MCF 10A (cell line): ENCODE data around the gene CD33. TPM values are rescaled to one million over a fixed set of nuclear protein-coding genes. Genes with fewer than 3 reads are reported as not detected.
"Not testable (repeated sequence)": the region's sequence is repeated elsewhere in the genome, so short reads cannot be mapped to it uniquely, and the experiment has no call there.

Experiments
- BruUV-seq: library from RNA; stranded (reverse); fragments of 400-500 nt; replicated peaks from 2 replicates; lab custom pipeline; 2021; lab: Mats Ljungman, UMichigan
- CTCF ChIA-PET: fragments of 300-600 bp; sonication (Branson Sonifier 250); formaldehyde crosslinking; extraction: SDS; loops from one replicate; lab custom pipeline; 2021; ENCODE audit warnings: antibody characterized with exemption, inconsistent platforms; lab: Yijun Ruan, JAX
- POLR2A ChIA-PET: fragments of 300-600, 350-650 bp; sonication (Branson Sonifier 250); formaldehyde crosslinking; extraction: SDS; loops from one replicate; lab custom pipeline; 2020; ENCODE audit warnings: antibody characterized with exemption, inconsistent platforms; lab: Yijun Ruan, JAX
- DNase-seq: peaks from one replicate; pipeline ENCODE4 v3.0.0-alpha.2; 2018; ENCODE audit not compliant: unreplicated experiment
- H3K27ac Mint-ChIP-seq: one replicate; pipeline ENCODE4 v1.8.0; 2022; ENCODE audit warnings: mild to moderate bottlenecking, low read depth, mixed read lengths; ENCODE audit not compliant: unreplicated experiment
- H3K27me3 Mint-ChIP-seq: one replicate; pipeline ENCODE4 v1.8.0; 2022; ENCODE audit warnings: mixed read lengths; ENCODE audit not compliant: insufficient read depth, unreplicated experiment
- H3K36me3 Mint-ChIP-seq: one replicate; pipeline ENCODE4 v1.8.0; 2022; ENCODE audit warnings: mild to moderate bottlenecking, moderate library complexity, mixed read lengths; ENCODE audit not compliant: insufficient read depth, unreplicated experiment
- H3K4me1 Mint-ChIP-seq: one replicate; pipeline ENCODE4 v1.8.0; 2022; ENCODE audit warnings: mixed read lengths; ENCODE audit not compliant: insufficient read depth, unreplicated experiment
- H3K4me3 Mint-ChIP-seq: one replicate; pipeline ENCODE4 v1.8.0; 2022; ENCODE audit warnings: mild to moderate bottlenecking, moderate library complexity, mixed read lengths; ENCODE audit not compliant: unreplicated experiment
- H3K9me3 Mint-ChIP-seq: one replicate; pipeline ENCODE4 v1.8.0; 2022; ENCODE audit warnings: mixed read lengths; ENCODE audit not compliant: unreplicated experiment
- CTCF ChIP-seq: fragments of 200-600 bp; IDR thresholded peaks from one replicate; pipeline ENCODE4 v1.8.0; 2022; ENCODE audit warnings: antibody characterized with exemption, mild to moderate bottlenecking; ENCODE audit not compliant: unreplicated experiment
- intact Hi-C: fragments of 100-400 bp; cut with micrococcal nuclease; formaldehyde crosslinking; loops from 2 replicates; pipeline ENCODE4 v1.14.1; 2022
- total RNA-seq: library from RNA; stranded (reverse); gene quantifications from 2 replicates; pipeline ENCODE4 v1.2.3, GENCODE V29; 2022

The CD33 gene
- total RNA-seq, 1 experiment from 2014 or later, result 0.33 TPM

DNA sequence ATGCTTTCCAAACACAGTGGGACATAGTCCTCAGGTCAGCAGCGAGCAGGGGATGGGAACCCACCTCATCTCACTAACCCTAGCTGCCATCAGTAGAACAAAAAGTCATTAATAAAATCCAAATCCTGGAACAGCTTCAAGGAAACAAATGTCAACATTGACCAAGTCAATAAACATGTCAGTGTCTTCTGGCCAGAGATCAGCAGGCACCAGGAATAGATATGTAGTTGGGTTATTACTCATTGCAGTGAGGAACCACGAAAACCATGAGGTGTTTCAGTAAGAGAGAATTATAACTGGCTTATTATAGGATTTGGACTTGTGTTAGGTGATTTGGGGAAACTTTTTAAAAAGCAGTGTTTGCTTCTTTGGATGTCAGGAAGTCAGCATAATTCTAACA, 17.1 kb upstream of the CD33 start:
- H3K9me3 Mint-ChIP-seq, result peaks cover 14% of the 10 kb centered on the region
- POLR2A ChIA-PET, result no interaction called here
- BruUV-seq, result no TSS peak
- no peak for TF ChIP-seq CTCF
- H3K4me3 Mint-ChIP-seq, result no peak overlapping the region
- H3K27me3 Mint-ChIP-seq, result no peaks in the 10 kb centered on the region
- intact Hi-C loops, result no loop called here
- H3K4me1 Mint-ChIP-seq, result no peaks in the 10 kb centered on the region
- no peak for DNase-seq
- H3K27ac Mint-ChIP-seq, result no peak overlapping the region
- H3K36me3 Mint-ChIP-seq, result no peaks in the 10 kb centered on the region
- CTCF ChIA-PET, result interaction anchor here (0.6 kb wide), 1 partner anchor 56 kb away, joined by 3 read pairs; no protein-coding TSS in a partner anchor

DNA sequence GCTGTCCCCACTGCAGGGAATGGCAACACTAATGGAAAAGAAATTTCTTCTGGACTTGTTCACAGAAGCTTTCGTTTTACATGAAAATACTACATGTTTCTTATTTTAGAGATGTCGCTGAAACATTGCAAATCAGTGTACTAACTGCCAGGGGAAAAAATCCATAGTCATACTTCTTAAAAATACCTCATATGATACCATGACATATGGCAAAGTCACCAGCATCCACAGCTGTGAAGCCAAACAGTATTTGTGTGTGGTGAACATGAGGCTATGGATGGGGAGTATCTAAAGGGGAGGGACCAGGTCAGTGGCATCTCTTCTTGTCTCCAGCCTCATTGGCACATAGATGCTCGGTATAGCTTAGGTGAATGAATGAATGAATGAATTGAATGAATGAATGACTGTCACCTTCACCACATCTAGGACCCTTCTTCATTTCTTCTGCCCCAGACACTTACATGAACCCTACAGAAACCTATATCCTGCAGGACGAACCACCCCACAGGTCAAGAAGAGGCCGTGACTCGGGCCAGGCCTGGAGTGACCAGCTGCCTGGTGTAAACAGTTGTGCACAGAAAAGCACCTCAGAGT, 14.6 kb upstream of the CD33 start:
- ChIA-PET CTCF (interaction anchor here (0.5 to 0.9 kb wide), 2 partner anchors 33 to 41 kb away, joined by 3 read pairs; no protein-coding TSS in a partner anchor), POLR2A (no interaction called here)
- BruUV-seq, result no TSS peak
- intact Hi-C loops, result no loop called here
- Mint-ChIP-seq H3K27me3 (no peaks in the 10 kb centered on the region), H3K4me1 (no peaks in the 10 kb centered on the region), H3K27ac (no peak overlapping the region), H3K4me3 (no peak overlapping the region), H3K9me3 (peaks cover 19% of the 10 kb centered on the region), H3K36me3 (peaks cover 6% of the 10 kb centered on the region)
- no peak for TF ChIP-seq CTCF
- DNase-seq, result no peak

- H3K4me3 Mint-ChIP-seq, H3K27ac Mint-ChIP-seq, H3K36me3 Mint-ChIP-seq, POLR2A ChIA-PET, DNase-seq, H3K4me1 Mint-ChIP-seq, BruUV-seq, H3K27me3 Mint-ChIP-seq, intact Hi-C loops: not testable (repeated sequence)
- CTCF ChIA-PET, result interaction anchor here (0.5 to 0.9 kb wide), 3 partner anchors 33 to 113 kb away, joined by 3 to 4 read pairs (median 3); no protein-coding TSS in a partner anchor
- peaks cover 21% of the 10 kb centered on the region for H3K9me3 Mint-ChIP-seq
Observed at GRCh38 chr19:51210874-51211361, 14.0 kb upstream of the CD33 start.

- no peak for DNase-seq
- ChIA-PET CTCF (interaction anchor here (0.6 kb wide), 1 partner anchor 114 kb away, joined by 4 read pairs; no protein-coding TSS in a partner anchor), POLR2A (no interaction called here)
- TF ChIP-seq CTCF, result no peak
- no TSS peak for BruUV-seq
- Mint-ChIP-seq H3K4me3 (no peak overlapping the region), H3K9me3 (peaks cover 30% of the 10 kb centered on the region), H3K36me3 (peaks cover 10% of the 10 kb centered on the region), H3K27ac (no peak overlapping the region), H3K27me3 (no peaks in the 10 kb centered on the region), H3K4me1 (no peaks in the 10 kb centered on the region)
- intact Hi-C loops, result no loop called here
Observed at GRCh38 chr19:51211833-51212232, 13.0 kb upstream of the CD33 start.
